NB4 (cell line): Measurements from ENCODE around the gene DDC.

Source experiments
- POLR2A ChIP-seq: IDR thresholded peaks from 2 replicates; pipeline ENCODE4 v1.6.1; 2011; ENCODE audit warnings: mild to moderate bottlenecking; ENCODE audit not compliant: insufficient read length; ENCODE audit errors: extremely low read depth
- TF ChIP-seq, protein P1 (sequence below): IDR thresholded peaks from one replicate; pipeline ENCODE4 v1.5.1; 2012; ENCODE audit warnings: low read depth, low read length

DNA sequence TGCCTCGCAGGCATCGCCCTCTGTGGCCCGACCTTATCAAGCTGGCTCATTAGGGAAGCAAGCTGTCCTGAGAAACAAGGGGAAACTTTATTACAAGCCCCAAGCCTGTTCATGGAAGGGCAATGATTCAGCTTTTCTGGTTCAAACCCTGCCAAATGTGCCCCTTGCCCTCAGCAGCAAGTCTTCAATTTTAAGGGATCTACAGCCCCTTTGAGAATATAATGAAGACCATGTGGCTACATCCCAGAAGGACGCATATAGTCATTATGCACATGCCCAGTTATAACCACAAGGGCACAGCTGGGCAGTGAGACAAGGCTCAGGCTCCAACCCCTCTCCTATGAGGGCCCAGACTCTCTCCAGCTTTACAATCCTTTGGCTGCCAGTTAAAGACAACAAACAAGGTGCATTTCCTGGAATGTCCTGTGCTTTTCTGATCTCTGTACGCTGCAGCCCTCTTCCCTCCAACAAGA is 56.7 kb downstream of the DDC start:
- no peak for TF ChIP-seq POLR2A
- TF ChIP-seq, protein P1, sequence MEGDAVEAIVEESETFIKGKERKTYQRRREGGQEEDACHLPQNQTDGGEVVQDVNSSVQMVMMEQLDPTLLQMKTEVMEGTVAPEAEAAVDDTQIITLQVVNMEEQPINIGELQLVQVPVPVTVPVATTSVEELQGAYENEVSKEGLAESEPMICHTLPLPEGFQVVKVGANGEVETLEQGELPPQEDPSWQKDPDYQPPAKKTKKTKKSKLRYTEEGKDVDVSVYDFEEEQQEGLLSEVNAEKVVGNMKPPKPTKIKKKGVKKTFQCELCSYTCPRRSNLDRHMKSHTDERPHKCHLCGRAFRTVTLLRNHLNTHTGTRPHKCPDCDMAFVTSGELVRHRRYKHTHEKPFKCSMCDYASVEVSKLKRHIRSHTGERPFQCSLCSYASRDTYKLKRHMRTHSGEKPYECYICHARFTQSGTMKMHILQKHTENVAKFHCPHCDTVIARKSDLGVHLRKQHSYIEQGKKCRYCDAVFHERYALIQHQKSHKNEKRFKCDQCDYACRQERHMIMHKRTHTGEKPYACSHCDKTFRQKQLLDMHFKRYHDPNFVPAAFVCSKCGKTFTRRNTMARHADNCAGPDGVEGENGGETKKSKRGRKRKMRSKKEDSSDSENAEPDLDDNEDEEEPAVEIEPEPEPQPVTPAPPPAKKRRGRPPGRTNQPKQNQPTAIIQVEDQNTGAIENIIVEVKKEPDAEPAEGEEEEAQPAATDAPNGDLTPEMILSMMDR = no peak
